Erythroblast (primary cell): Measurements from ENCODE around the gene OOEP.

ENCODE experiments used
- GATA1 ChIP-seq: IDR thresholded peaks from 2 replicates; pipeline ENCODE4 v1.6.1; 2011; ENCODE audit warnings: low read depth, mild to moderate bottlenecking, control low read depth, low read length, moderate library complexity
- POLR2A ChIP-seq: IDR thresholded peaks from 2 replicates; pipeline ENCODE4 v1.6.1; 2011; ENCODE audit warnings: mild to moderate bottlenecking, low read length

GRCh38 chr6:73362358-73362757, 7.3 kb downstream of the OOEP start, which contains the start of gene KHDC3L:
- no peak for TF ChIP-seq POLR2A
- TF ChIP-seq GATA1, result no peak
